PC-9 (cell line): ENCODE measurements around the gene VAV2. TPM values are rescaled to one million over a fixed set of nuclear protein-coding genes. Genes with fewer than 3 reads are reported as not detected.

Experiments used
- BruUV-seq: library from RNA; stranded (reverse); fragments of 400-500 nt; replicated peaks from 2 replicates; lab custom pipeline; 2021; lab: Mats Ljungman, UMichigan
- CTCF ChIA-PET: fragments of 300-600 bp; sonication (Branson Sonifier 250); formaldehyde crosslinking; loops from one replicate; lab custom pipeline; 2022; ENCODE audit warnings: antibody characterized with exemption; lab: Charles Lee
- POLR2A ChIA-PET: fragments of 300-600 bp; sonication (Branson Sonifier 250); formaldehyde crosslinking; loops from one replicate; lab custom pipeline; 2022; ENCODE audit warnings: antibody characterized with exemption; ENCODE audit not compliant: unreplicated experiment; lab: Charles Lee
- DNase-seq, 2 experiments: peaks; one replicate each; pipeline versions ENCODE4 v3.0.0 to v3.0.0-alpha.2; 2015 to 2022; ENCODE audit warnings: mixed read lengths in 1 of 2
- H2AFZ ChIP-seq: fragments of 200-600 bp; sonication (generic); 2 replicates; pipeline ENCODE4 v1.8.1; 2017; ENCODE audit warnings: antibody characterized with exemption
- H3F3A ChIP-seq: fragments of 200-600 bp; sonication (generic); 2 replicates; pipeline ENCODE4 v1.8.1; 2017; ENCODE audit warnings: antibody characterized with exemption, mild to moderate bottlenecking, low read depth; ENCODE audit not compliant: insufficient read depth
- H3K27ac ChIP-seq: fragments of 200-600 bp; sonication (generic); 2 replicates; pipeline ENCODE4 v1.6.1; 2016; ENCODE audit warnings: mixed run types
- H3K27me3 ChIP-seq: fragments of 200-600 bp; sonication (generic); 2 replicates; pipeline ENCODE4 v1.6.1; 2016; ENCODE audit warnings: low read depth, mixed run types; ENCODE audit not compliant: insufficient read depth
- H3K36me3 ChIP-seq: fragments of 200-600 bp; sonication (generic); 2 replicates; pipeline ENCODE4 v1.6.1; 2016; ENCODE audit warnings: low read depth, mixed run types
- H3K4me1 ChIP-seq: fragments of 200-600 bp; sonication (generic); replicated peaks from 2 replicates; pipeline ENCODE4 v1.6.1; 2016; ENCODE audit warnings: mixed run types; ENCODE audit not compliant: insufficient read depth
- H3K4me2 ChIP-seq: fragments of 200-600 bp; sonication (generic); 2 replicates; pipeline ENCODE4 v1.6.1; 2017; ENCODE audit warnings: mixed run types
- H3K4me3 ChIP-seq: fragments of 200-600 bp; sonication (generic); 2 replicates; pipeline ENCODE4 v1.6.1; 2016; ENCODE audit warnings: mixed run types
- H3K79me2 ChIP-seq: fragments of 200-600 bp; sonication (generic); 2 replicates; pipeline ENCODE4 v1.6.1; 2017; ENCODE audit warnings: low read depth, mixed run types
- H3K9me2 ChIP-seq: fragments of 200-600 bp; sonication (generic); 2 replicates; pipeline ENCODE4 v1.8.1; 2017; ENCODE audit warnings: mild to moderate bottlenecking; ENCODE audit not compliant: insufficient read depth
- H3K9me3 ChIP-seq: fragments of 200-600 bp; sonication (generic); 2 replicates; pipeline ENCODE4 v1.8.1; 2016; ENCODE audit warnings: low read depth; ENCODE audit not compliant: insufficient read depth
- H4K20me1 ChIP-seq: fragments of 200-600 bp; sonication (generic); 2 replicates; pipeline ENCODE4 v1.8.1; 2017; ENCODE audit not compliant: insufficient read depth
- EZH2 ChIP-seq: fragments of 200-600 bp; sonication (generic); IDR thresholded peaks from 2 replicates; pipeline ENCODE4 v1.8.0; 2017; ENCODE audit warnings: antibody characterized with exemption, low read depth
- intact Hi-C: fragments of 100-400 bp; cut with micrococcal nuclease; formaldehyde crosslinking; loops from one replicate; pipeline ENCODE4 v1.10.0; 2022; ENCODE audit not compliant: unreplicated experiment
- total RNA-seq: library from RNA; stranded (reverse); gene quantifications from 2 replicates; pipeline ENCODE4 v1.2.3, GENCODE V29; 2021
- TF ChIP-seq, protein P1 (sequence below): fragments of 200-600 bp; sonication (generic); conservative IDR thresholded peaks from 2 replicates; pipeline ENCODE4 v1.6.1; 2017; ENCODE audit warnings: mixed run types, antibody characterized with exemption, mild to moderate bottlenecking, moderate library complexity

Gene VAV2
- total RNA-seq, 1 experiment from 2014 or later: 36.5 TPM

DNA sequence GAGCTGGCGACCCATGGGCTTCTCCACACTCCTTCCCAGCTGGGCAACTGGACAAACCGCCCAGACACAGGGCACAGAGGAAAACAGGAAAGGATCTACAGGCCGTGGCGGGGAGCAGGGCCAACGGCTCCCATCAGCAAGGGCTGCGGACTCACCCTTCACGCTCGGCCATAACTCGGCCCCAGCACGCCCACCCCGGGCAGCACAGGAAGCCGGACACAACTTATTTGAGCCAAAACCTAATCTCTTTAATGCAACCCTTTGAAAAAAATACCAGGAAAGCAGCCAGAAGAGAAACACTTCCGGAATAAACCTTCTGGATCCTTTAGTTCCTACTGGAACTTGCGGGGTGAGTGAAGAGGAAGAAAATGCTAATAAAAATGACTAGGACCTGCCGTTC, 59.9 kb downstream of the VAV2 start:
- CTCF ChIA-PET: no interaction called here

DNA sequence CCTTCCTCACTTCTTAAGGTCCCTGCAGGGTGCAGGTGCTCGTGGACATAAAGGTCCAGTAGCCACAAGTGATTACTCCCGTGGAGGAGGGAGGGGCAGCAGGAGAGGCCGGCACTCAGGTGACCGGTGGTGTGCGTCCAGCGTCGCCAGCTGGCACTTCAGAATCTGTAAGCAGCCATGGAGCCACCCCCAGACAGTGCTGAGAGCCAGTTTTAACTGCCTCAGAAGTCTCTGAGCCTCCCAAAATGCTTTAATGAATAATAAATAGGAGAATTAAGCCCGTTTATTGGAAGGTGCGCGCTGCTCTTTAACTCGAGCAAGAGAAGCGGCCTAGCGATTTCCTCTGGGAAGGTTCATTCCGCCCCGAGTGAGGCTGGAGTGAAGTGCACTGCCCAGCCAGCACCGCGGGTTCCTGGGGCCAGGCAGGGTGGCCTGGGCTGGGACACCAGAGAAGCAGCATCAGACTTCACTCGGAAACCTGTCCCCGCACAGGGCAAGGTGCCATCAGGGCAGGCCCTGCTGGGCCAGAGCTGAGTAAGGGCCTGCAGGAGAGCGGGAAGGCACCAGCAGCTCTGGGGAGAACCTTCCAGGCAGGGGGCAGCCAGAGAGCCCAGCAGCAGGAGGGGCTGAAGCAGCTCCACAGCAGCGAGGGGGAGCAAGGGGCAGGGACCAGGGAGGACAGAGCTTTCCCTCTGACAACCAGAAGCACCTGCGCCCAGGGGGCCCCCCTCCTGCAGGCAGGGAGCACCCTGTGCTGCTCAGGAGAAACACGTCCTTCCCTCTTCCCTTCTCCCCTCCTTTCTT, 61.2 kb downstream of the VAV2 start:
- no peaks in the 10 kb centered on the region for H3K36me3 ChIP-seq

More for the DNA sequence above, 59.9 kb downstream of the VAV2 start:
- H3K27me3 ChIP-seq: no peaks in the 10 kb centered on the region
- TF ChIP-seq EZH2: no peak
- TF ChIP-seq, protein P1, sequence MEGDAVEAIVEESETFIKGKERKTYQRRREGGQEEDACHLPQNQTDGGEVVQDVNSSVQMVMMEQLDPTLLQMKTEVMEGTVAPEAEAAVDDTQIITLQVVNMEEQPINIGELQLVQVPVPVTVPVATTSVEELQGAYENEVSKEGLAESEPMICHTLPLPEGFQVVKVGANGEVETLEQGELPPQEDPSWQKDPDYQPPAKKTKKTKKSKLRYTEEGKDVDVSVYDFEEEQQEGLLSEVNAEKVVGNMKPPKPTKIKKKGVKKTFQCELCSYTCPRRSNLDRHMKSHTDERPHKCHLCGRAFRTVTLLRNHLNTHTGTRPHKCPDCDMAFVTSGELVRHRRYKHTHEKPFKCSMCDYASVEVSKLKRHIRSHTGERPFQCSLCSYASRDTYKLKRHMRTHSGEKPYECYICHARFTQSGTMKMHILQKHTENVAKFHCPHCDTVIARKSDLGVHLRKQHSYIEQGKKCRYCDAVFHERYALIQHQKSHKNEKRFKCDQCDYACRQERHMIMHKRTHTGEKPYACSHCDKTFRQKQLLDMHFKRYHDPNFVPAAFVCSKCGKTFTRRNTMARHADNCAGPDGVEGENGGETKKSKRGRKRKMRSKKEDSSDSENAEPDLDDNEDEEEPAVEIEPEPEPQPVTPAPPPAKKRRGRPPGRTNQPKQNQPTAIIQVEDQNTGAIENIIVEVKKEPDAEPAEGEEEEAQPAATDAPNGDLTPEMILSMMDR: no peak
- no peak overlapping the region for H2AFZ ChIP-seq
- peaks cover 22% of the 10 kb centered on the region for H4K20me1 ChIP-seq
- no peaks in the 10 kb centered on the region for H3K9me2 ChIP-seq
- H3K9me3 ChIP-seq: no peaks in the 10 kb centered on the region
- no peaks in the 10 kb centered on the region for H3K4me1 ChIP-seq
- no peak overlapping the region for H3K4me2 ChIP-seq
- no TSS peak for BruUV-seq
- H3K36me3 ChIP-seq: no peaks in the 10 kb centered on the region
- H3F3A ChIP-seq: no peaks in the 10 kb centered on the region
- no peak overlapping the region for H3K4me3 ChIP-seq
- DNase-seq: no peak
- POLR2A ChIA-PET: no interaction called here
- H3K27ac ChIP-seq: no peak overlapping the region
- H3K79me2 ChIP-seq: no peaks in the 10 kb centered on the region; the same call in 1 of the 2 replicates
- intact Hi-C loops: no loop called here

DNA sequence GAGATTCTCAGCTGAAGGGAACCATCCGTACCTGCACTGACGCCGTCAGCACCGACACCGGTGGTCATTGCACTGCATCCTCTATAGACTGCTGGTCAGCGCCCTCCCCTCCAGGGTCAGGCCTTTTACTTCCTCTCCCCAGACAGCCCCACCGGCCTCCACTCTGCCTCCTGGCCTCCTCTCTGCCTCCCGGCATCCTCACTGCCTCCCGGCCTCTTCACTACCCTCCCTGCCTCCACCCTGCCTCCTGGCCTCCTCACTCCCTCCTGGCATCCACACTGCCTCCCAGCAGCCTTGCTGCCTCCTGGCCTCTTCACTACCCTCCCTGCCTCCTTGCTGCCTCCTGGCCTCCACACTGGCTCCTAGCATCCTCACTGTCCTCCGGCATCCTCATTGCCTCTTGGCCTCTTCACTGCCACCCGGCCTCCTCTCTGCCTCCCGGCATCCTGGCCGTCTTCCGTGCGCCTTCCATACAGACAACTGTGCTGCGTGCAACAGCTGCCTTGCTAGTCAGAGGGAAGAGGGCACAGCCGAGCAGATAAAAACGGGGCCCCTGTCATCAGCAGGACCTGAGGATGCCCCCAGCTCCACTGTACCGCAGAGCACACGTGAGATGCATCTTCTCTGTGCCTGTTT, 62.0 kb downstream of the VAV2 start:
- Histone ChIP-seq H3K4me2 (no peak overlapping the region), H3K4me3 (no peak overlapping the region), H3K27ac (no peak overlapping the region), H3K9me3 (no peaks in the 10 kb centered on the region), H3K79me2 (peaks cover 4% of the 10 kb centered on the region; the same call in 1 of the 2 replicates), H3F3A (no peaks in the 10 kb centered on the region), H2AFZ (no peak overlapping the region), H3K9me2 (no peaks in the 10 kb centered on the region), H3K27me3 (no peaks in the 10 kb centered on the region), H3K36me3 (no peaks in the 10 kb centered on the region), H3K4me1 (no peaks in the 10 kb centered on the region), H4K20me1 (peaks cover 38% of the 10 kb centered on the region)
- BruUV-seq: no TSS peak
- TF ChIP-seq EZH2: no peak
- TF ChIP-seq, protein P1: no peak
- intact Hi-C loops: no loop called here
- no peak for DNase-seq
- ChIA-PET POLR2A (no interaction called here), CTCF (no interaction called here)

More for the DNA sequence above, 61.2 kb downstream of the VAV2 start:
- POLR2A ChIA-PET: no interaction called here
- H3K27me3 ChIP-seq: no peaks in the 10 kb centered on the region
- H3K4me2 ChIP-seq: no peak overlapping the region
- no peak for DNase-seq
- H3K27ac ChIP-seq: no peak overlapping the region
- no peaks in the 10 kb centered on the region for H3K9me3 ChIP-seq
- H3K9me2 ChIP-seq: no peaks in the 10 kb centered on the region
- H3K4me3 ChIP-seq: no peak overlapping the region
- peaks cover 4% of the 10 kb centered on the region; the same call in 1 of the 2 replicates for H3K79me2 ChIP-seq
- H3K4me1 ChIP-seq: no peaks in the 10 kb centered on the region
- H2AFZ ChIP-seq: no peak overlapping the region
- BruUV-seq: no TSS peak
- CTCF ChIA-PET: no interaction called here
- TF ChIP-seq EZH2: no peak
- TF ChIP-seq, protein P1: no peak
- H4K20me1 ChIP-seq: peaks cover 34% of the 10 kb centered on the region
- intact Hi-C loops: no loop called here
- no peaks in the 10 kb centered on the region for H3F3A ChIP-seq
